Common myeloid progenitor, CD34-positive (primary cell): ENCODE data around the gene FRY.

ENCODE experiments used
- CTCF ChIA-PET: fragments of 350-600 bp; sonication (Branson Sonifier 250); formaldehyde crosslinking; loops from one replicate; lab custom pipeline; 2021; ENCODE audit warnings: antibody characterized with exemption; lab: Charles Lee
- POLR2A ChIA-PET: fragments of 350-600 bp; sonication (Branson Sonifier 250); formaldehyde crosslinking; loops from one replicate; lab custom pipeline; 2021; ENCODE audit warnings: antibody characterized with exemption; lab: Charles Lee
- DNase-seq, 3 donors: peaks; one replicate each; pipeline versions ENCODE4 v3.0.0 to v3.0.0-alpha.2; 2013
- H3K27ac ChIP-seq, 2 experiments: 1 replicate in 1 of 2; 2 replicates in 1 of 2; pipeline ENCODE4 v1.7.0; 2013; ENCODE audit warnings: inconsistent platforms in 2 of 2, low read length in 2 of 2, mild to moderate bottlenecking in 2 of 2, low read depth in 1 of 2, moderate library complexity in 1 of 2; ENCODE audit not compliant: severe bottlenecking in 2 of 2, insufficient read depth in 1 of 2, poor library complexity in 1 of 2
- H3K27me3 ChIP-seq, 5 experiments: replicated peaks in 2 of 5; 1 replicate in 3 of 5; 2 replicates in 2 of 5; pipeline versions ENCODE4 v1.6.1 to v1.7.0; 2013; ENCODE audit warnings: low read length in 4 of 5, mild to moderate bottlenecking in 2 of 5, moderate library complexity in 2 of 5, inconsistent platforms in 1 of 5; ENCODE audit not compliant: insufficient read depth in 5 of 5, control insufficient read depth in 4 of 5
- H3K36me3 ChIP-seq, 4 experiments: 1 replicate in 2 of 4; 2 replicates in 2 of 4; pipeline versions ENCODE4 v1.6.1 to v1.7.0; 2013; ENCODE audit warnings: low read length in 3 of 4, control low read depth in 1 of 4, mild to moderate bottlenecking in 1 of 4; ENCODE audit not compliant: control insufficient read depth in 4 of 4, insufficient read depth in 4 of 4
- H3K4me1 ChIP-seq, 4 experiments: 1 replicate in 3 of 4; 2 replicates in 1 of 4; pipeline versions ENCODE4 v1.6.1 to v1.7.1; 2013; ENCODE audit warnings: low read length in 3 of 4, mild to moderate bottlenecking in 3 of 4, control low read depth in 1 of 4, inconsistent platforms in 1 of 4, moderate library complexity in 1 of 4; ENCODE audit not compliant: control insufficient read depth in 4 of 4, insufficient read depth in 4 of 4; ENCODE audit errors: control extremely low read depth in 1 of 4
- H3K4me3 ChIP-seq, 7 experiments: 1 replicate in 4 of 7; 2 replicates in 3 of 7; pipeline versions ENCODE4 v1.5.1 to v1.7.0; 2013; ENCODE audit warnings: mild to moderate bottlenecking in 7 of 7, low read length in 6 of 7, moderate library complexity in 6 of 7, inconsistent platforms in 2 of 7, low read depth in 2 of 7, control low read depth in 1 of 7; ENCODE audit not compliant: insufficient read depth in 4 of 7, control insufficient read depth in 1 of 7; ENCODE audit errors: extremely low read depth in 1 of 7
- H3K9me3 ChIP-seq, 5 experiments: 1 replicate in 4 of 5; 2 replicates in 1 of 5; pipeline versions ENCODE4 v1.6.1 to v1.7.1; 2013; ENCODE audit warnings: low read length in 4 of 5, mild to moderate bottlenecking in 2 of 5, inconsistent platforms in 1 of 5, low read depth in 1 of 5, moderate library complexity in 1 of 5; ENCODE audit not compliant: control insufficient read depth in 4 of 5, insufficient read depth in 2 of 5; ENCODE audit errors: control extremely low read depth in 1 of 5
- WGBS: methylation state at CpG from one replicate; pipeline ENCODE4 v1.1.5; 2013; ENCODE audit not compliant: insufficient coverage; 5-methylcytosine and 5-hydroxymethylcytosine counted together

Gene FRY

GRCh38 chr13:32246468-32246867 is 214.9 kb downstream of the FRY start:
- Histone ChIP-seq H3K4me1 (peaks cover 0 to 13% (median 0%) of the 10 kb centered on the region in 4 experiments), H3K4me3 (no peak overlapping the region), H3K9me3 (no peaks in the 10 kb centered on the region), H3K27ac (no peak overlapping the region), H3K27me3 (no peaks in the 10 kb centered on the region), H3K36me3 (peaks cover 0 to 58% (median 15%) of the 10 kb centered on the region in 4 experiments)
- ChIA-PET POLR2A (interaction anchor here (0.6 kb wide), 1 partner anchor 38 kb away, joined by 3 read pairs; no protein-coding TSS in a partner anchor), CTCF (interaction anchor here (0.6 to 2.5 kb wide), 19 partner anchors 11 to 337 kb away, joined by 3 to 18 read pairs (median 4); no protein-coding TSS in a partner anchor)
- DNase-seq = peak; percentile 60 to 80 (median 76)
- WGBS = 91% methylated on average over 2 of the region's 2 CpGs

GRCh38 chr13:32247887-32248286 is 216.3 kb downstream of the FRY start:
- H3K4me1 ChIP-seq = peaks cover 0 to 13% (median 0%) of the 10 kb centered on the region in 4 experiments
- peaks cover 0 to 59% (median 17%) of the 10 kb centered on the region in 4 experiments for H3K36me3 ChIP-seq
- H3K9me3 ChIP-seq = no peaks in the 10 kb centered on the region
- WGBS = no CpG with 5 or more reads among the region's 1 CpG
- H3K27me3 ChIP-seq = no peaks in the 10 kb centered on the region
- no peak overlapping the region for H3K27ac ChIP-seq
- DNase-seq = peak in 2 of 3 donors; percentile 12 to 15
- ChIA-PET POLR2A (no interaction called here), CTCF (interaction anchor here (0.8 to 1.8 kb wide), 9 partner anchors 10 to 64 kb away, joined by 3 to 9 read pairs (median 4); no protein-coding TSS in a partner anchor)
- no peak overlapping the region for H3K4me3 ChIP-seq

- Histone ChIP-seq H3K9me3 (no peaks in the 10 kb centered on the region), H3K4me3 (no peak overlapping the region), H3K4me1 (peaks cover 0 to 13% (median 0%) of the 10 kb centered on the region in 4 experiments), H3K36me3 (peaks cover 0 to 57% (median 18%) of the 10 kb centered on the region in 4 experiments), H3K27ac (no peak overlapping the region), H3K27me3 (no peaks in the 10 kb centered on the region)
- ChIA-PET CTCF (no interaction called here), POLR2A (no interaction called here)
- 93% methylated on average over 3 of the region's 3 CpGs for WGBS
- DNase-seq = no peak
Measured at GRCh38 chr13:32248801-32249200, 217.2 kb downstream of the FRY start.

- CTCF ChIA-PET = interaction anchor here (0.8 kb wide), 1 partner anchor 14 kb away, joined by 3 read pairs; no protein-coding TSS in a partner anchor
- WGBS = 96% methylated on average over 2 of the region's 4 CpGs
- no peak for DNase-seq
- Histone ChIP-seq H3K36me3 (peaks cover 3 to 76% (median 15%) of the 10 kb centered on the region in 4 experiments), H3K27me3 (no peaks in the 10 kb centered on the region), H3K4me3 (no peak overlapping the region), H3K4me1 (peaks cover 0 to 10% (median 0%) of the 10 kb centered on the region in 4 experiments), H3K9me3 (no peaks in the 10 kb centered on the region), H3K27ac (no peak overlapping the region)
- POLR2A ChIA-PET = no interaction called here
Measured at GRCh38 chr13:32252812-32253438, 221.4 kb downstream of the FRY start.

- Histone ChIP-seq H3K27me3 (no peaks in the 10 kb centered on the region), H3K27ac (no peak overlapping the region), H3K4me3 (no peak overlapping the region), H3K4me1 (peaks cover 0 to 6% (median 0%) of the 10 kb centered on the region in 4 experiments), H3K36me3 (peaks cover 3 to 73% (median 15%) of the 10 kb centered on the region in 4 experiments), H3K9me3 (no peaks in the 10 kb centered on the region)
- 94% methylated on average over 8 of the region's 14 CpGs for WGBS
- DNase-seq = no peak
- POLR2A ChIA-PET = no interaction called here
- CTCF ChIA-PET = interaction anchor here (1.3 kb wide), 1 partner anchor 17 kb away, joined by 4 read pairs; no protein-coding TSS in a partner anchor
Measured at GRCh38 chr13:32253911-32254399, 222.4 kb downstream of the FRY start.

GRCh38 chr13:32254416-32254815 is 222.8 kb downstream of the FRY start:
- ChIA-PET CTCF (interaction anchor here (0.8 to 1.5 kb wide), 3 partner anchors 9 to 17 kb away, joined by 4 to 5 read pairs (median 4); no protein-coding TSS in a partner anchor), POLR2A (no interaction called here)
- WGBS = no CpG with 5 or more reads among the region's 3 CpGs
- peaks cover 0 to 2% (median 0%) of the 10 kb centered on the region in 4 experiments for H3K4me1 ChIP-seq
- no peaks in the 10 kb centered on the region for H3K9me3 ChIP-seq
- H3K27ac ChIP-seq = no peak overlapping the region
- no peak overlapping the region for H3K4me3 ChIP-seq
- peaks cover 3 to 74% (median 15%) of the 10 kb centered on the region in 4 experiments for H3K36me3 ChIP-seq
- DNase-seq = no peak
- H3K27me3 ChIP-seq = no peaks in the 10 kb centered on the region
